Activated naive CD4-positive, alpha-beta T cell treated with anti-CD3 and anti-CD28 coated beads for 36 hours (primary cell): ENCODE data around the gene HMGXB3. TPM values are rescaled to one million over a fixed set of nuclear protein-coding genes. Genes with fewer than 3 reads are reported as not detected.
"Not testable (repeated sequence)": the region's sequence is repeated elsewhere in the genome, so short reads cannot be mapped to it uniquely, and the experiment has no call there.

Experiments used
- CTCF ChIA-PET: fragments of 350-600 bp; sonication (Branson Sonifier 250); formaldehyde crosslinking; loops from one replicate; lab custom pipeline; 2021; ENCODE audit warnings: antibody characterized with exemption; lab: Charles Lee
- DNase-seq: peaks from one replicate; pipeline ENCODE4 v3.0.0-alpha.2; 2020
- H3K27ac Mint-ChIP-seq: one replicate; pipeline ENCODE4 v1.8.0; 2021; ENCODE audit warnings: mild to moderate bottlenecking, mixed read lengths
- H3K27me3 Mint-ChIP-seq: one replicate; pipeline ENCODE4 v1.8.0; 2021; ENCODE audit warnings: low read depth, mixed read lengths
- H3K36me3 Mint-ChIP-seq: one replicate; pipeline ENCODE4 v1.8.0; 2021; ENCODE audit warnings: low read depth, mixed read lengths
- H3K4me1 Mint-ChIP-seq: one replicate; pipeline ENCODE4 v1.8.0; 2021; ENCODE audit warnings: low read depth, mixed read lengths
- H3K4me3 Mint-ChIP-seq: one replicate; pipeline ENCODE4 v1.8.0; 2021; ENCODE audit warnings: mild to moderate bottlenecking, moderate library complexity, mixed read lengths
- H3K9me3 Mint-ChIP-seq: one replicate; pipeline ENCODE4 v1.8.0; 2021; ENCODE audit warnings: mixed read lengths
- intact Hi-C: fragments of 100-400 bp; cut with micrococcal nuclease; formaldehyde crosslinking; loops from one replicate; pipeline ENCODE4 v1.15.1; 2023
- total RNA-seq, 2 experiments: library from RNA; stranded (reverse); gene quantifications; one replicate each; pipeline ENCODE4 v1.2.3, GENCODE V29; 2021

The HMGXB3 gene
- total RNA-seq, 2 experiments from 2014 or later: 24.3 to 26.8 TPM

DNA sequence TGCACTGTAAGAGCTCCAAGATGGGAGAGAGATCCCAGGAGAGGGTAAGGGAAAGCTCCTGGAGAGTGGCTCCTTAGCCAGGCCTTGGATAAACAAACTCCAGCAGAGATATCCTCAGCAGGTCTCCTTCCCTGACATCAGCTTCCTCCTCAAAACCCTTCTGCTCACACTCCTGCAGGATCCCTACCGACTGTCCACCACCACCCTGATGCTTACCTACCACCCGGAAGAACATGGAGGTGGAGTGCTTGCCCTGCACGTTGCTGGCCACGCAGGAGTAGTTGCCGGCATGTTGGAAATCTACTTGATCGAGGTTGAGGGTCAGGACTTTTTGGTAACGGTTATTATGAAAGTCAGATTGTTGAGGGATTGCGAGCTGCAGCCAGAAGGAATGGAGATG, 76.5 kb downstream of the HMGXB3 start:
- H3K36me3 Mint-ChIP-seq: no peaks in the 10 kb centered on the region
- H3K27me3 Mint-ChIP-seq: peaks cover 5% of the 10 kb centered on the region
- intact Hi-C loops: no loop called here

DNA sequence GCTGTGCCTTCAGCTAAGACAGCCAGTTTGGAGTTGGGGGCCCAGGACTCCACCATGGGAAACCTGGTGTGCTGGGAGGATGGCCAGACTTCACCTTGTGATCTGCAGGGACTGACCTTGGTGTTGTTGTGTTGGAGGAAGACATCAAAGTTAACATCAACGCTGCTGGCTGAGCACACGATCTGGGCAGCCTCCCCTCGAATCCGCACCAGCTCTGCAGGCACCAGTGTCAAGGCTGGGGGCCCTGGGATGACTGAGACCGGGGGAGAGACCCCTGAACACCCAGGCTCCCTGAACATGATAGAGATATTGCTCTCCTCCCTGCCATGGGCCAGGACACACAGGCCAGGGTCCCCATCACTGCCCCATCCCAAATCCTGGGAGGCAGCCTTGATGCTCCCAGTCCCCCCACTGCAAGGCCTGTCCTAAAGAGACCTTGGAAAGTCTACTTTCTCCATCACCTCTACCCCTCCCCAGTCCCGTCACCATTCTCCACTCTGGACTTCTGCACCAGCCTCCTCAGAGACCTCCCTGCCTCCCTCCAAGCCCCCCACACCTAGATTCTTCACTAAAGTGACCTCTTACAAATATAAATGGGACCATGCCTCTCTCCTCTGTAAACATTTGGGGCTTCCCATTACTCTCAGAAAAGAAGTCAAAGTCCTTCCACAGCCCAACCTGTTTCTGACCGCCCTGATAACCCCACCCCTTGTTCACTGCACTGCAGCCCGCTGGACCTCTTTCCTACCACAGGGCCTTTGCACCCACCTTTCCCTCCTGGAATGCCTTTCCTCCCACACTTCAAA, 77.7 kb downstream of the HMGXB3 start:
- no peaks in the 10 kb centered on the region for H3K36me3 Mint-ChIP-seq
- intact Hi-C loops: no loop called here
- H3K4me1 Mint-ChIP-seq: peaks cover 5% of the 10 kb centered on the region
- no peaks in the 10 kb centered on the region for H3K9me3 Mint-ChIP-seq
- DNase-seq: no peak
- no peak overlapping the region for H3K4me3 Mint-ChIP-seq
- CTCF ChIA-PET: no interaction called here
- no peak overlapping the region for H3K27ac Mint-ChIP-seq
- peaks cover 11% of the 10 kb centered on the region for H3K27me3 Mint-ChIP-seq

More for the DNA sequence above, 76.5 kb downstream of the HMGXB3 start:
- DNase-seq: no peak
- H3K4me3 Mint-ChIP-seq: no peak overlapping the region
- H3K4me1 Mint-ChIP-seq: peaks cover 2% of the 10 kb centered on the region
- H3K27ac Mint-ChIP-seq: no peak overlapping the region
- H3K9me3 Mint-ChIP-seq: no peaks in the 10 kb centered on the region
- CTCF ChIA-PET: interaction anchor here (0.5 kb wide), 1 partner anchor 699 kb away, joined by 3 read pairs; no protein-coding TSS in a partner anchor

- DNase-seq: no peak
- CTCF ChIA-PET: no interaction called here
- H3K27ac Mint-ChIP-seq: no peak overlapping the region
- peaks cover 17% of the 10 kb centered on the region for H3K27me3 Mint-ChIP-seq
- intact Hi-C loops: no loop called here
- H3K4me1 Mint-ChIP-seq: peaks cover 6% of the 10 kb centered on the region
- H3K9me3 Mint-ChIP-seq: no peaks in the 10 kb centered on the region
- H3K4me3 Mint-ChIP-seq: no peak overlapping the region
- no peaks in the 10 kb centered on the region for H3K36me3 Mint-ChIP-seq
Observed at GRCh38 chr5:150078802-150079689, 78.5 kb downstream of the HMGXB3 start.

- intact Hi-C loops: no loop called here
- H3K4me3 Mint-ChIP-seq: no peak overlapping the region
- no peaks in the 10 kb centered on the region for H3K9me3 Mint-ChIP-seq
- CTCF ChIA-PET: no interaction called here
- DNase-seq: no peak
- H3K27me3 Mint-ChIP-seq: peaks cover 17% of the 10 kb centered on the region
- no peak overlapping the region for H3K27ac Mint-ChIP-seq
- no peaks in the 10 kb centered on the region for H3K36me3 Mint-ChIP-seq
- H3K4me1 Mint-ChIP-seq: peaks cover 6% of the 10 kb centered on the region
Observed at GRCh38 chr5:150079909-150080461, 79.4 kb downstream of the HMGXB3 start.

- intact Hi-C loops: no loop called here
- CTCF ChIA-PET: no interaction called here
- Mint-ChIP-seq H3K4me1 (peaks cover 6% of the 10 kb centered on the region), H3K4me3 (no peak overlapping the region), H3K9me3 (no peaks in the 10 kb centered on the region), H3K27me3 (peaks cover 25% of the 10 kb centered on the region), H3K36me3 (no peaks in the 10 kb centered on the region), H3K27ac (no peak overlapping the region)
- no peak for DNase-seq
Observed at GRCh38 chr5:150080696-150081435, 80.3 kb downstream of the HMGXB3 start.

DNA sequence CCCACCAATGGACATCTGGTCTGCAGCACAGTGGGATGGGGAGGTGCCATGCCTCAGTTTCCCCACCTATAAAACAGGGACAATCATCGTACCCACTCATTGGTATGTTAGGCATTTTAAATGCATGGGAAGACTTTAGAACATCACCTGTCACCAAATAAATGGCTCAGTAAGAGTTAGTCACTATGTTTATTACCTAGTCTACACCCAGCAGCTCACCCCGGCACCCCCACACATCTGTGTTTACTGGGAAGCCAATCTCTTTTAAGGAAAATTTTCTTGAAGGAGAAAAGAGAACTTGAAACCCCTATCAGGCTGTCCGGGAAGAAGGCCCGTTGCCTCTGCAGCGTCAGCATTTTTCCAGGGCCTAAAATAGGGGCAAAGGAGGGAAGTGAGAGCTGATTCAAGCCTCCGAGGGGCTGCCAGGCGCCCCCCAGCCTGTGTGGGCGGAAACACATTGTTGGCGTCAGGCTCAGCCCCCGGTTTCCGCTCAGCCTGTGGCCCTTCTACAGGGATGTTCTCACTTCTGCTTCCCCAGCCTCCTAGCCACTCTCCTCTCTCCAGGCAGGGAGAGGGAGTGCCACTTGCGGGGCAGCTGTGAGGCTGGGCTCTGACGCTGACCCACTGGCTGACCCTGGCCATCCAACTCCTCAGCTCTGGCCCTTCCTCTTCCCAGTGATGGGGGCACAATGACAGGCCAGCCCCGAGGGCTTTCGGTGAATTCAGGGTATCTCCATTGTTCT, 81.2 kb downstream of the HMGXB3 start:
- DNase-seq: no peak
- peaks cover 26% of the 10 kb centered on the region for H3K27me3 Mint-ChIP-seq
- H3K36me3 Mint-ChIP-seq: no peaks in the 10 kb centered on the region
- no peak overlapping the region for H3K27ac Mint-ChIP-seq
- peaks cover 6% of the 10 kb centered on the region for H3K4me1 Mint-ChIP-seq
- intact Hi-C loops: no loop called here
- CTCF ChIA-PET: no interaction called here
- no peaks in the 10 kb centered on the region for H3K9me3 Mint-ChIP-seq
- no peak overlapping the region for H3K4me3 Mint-ChIP-seq

DNA sequence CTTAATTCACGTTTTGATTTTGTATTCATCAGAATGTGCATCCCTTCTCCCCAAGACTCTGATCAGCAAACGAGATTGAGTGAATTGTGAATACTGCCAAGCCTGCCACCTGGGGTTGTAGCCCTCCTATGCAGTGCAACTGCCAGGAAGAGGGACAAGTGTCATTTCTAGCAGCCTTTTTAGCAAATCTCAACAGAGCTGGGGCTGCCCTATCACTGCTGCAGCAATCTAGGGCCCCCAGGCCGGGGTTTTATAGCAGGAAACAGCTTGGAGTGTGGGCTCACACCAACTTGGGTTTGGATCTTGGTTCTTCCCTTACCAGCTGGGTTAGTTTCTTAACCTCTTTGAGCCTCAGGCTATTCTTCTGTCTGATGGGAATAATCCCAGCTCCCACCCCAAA, 81.8 kb downstream of the HMGXB3 start:
- CTCF ChIA-PET: no interaction called here
- peaks cover 6% of the 10 kb centered on the region for H3K4me1 Mint-ChIP-seq
- no peaks in the 10 kb centered on the region for H3K36me3 Mint-ChIP-seq
- intact Hi-C loops: no loop called here
- H3K27me3 Mint-ChIP-seq: peaks cover 26% of the 10 kb centered on the region
- H3K4me3 Mint-ChIP-seq: no peak overlapping the region
- DNase-seq: no peak
- H3K9me3 Mint-ChIP-seq: no peaks in the 10 kb centered on the region
- no peak overlapping the region for H3K27ac Mint-ChIP-seq

DNA sequence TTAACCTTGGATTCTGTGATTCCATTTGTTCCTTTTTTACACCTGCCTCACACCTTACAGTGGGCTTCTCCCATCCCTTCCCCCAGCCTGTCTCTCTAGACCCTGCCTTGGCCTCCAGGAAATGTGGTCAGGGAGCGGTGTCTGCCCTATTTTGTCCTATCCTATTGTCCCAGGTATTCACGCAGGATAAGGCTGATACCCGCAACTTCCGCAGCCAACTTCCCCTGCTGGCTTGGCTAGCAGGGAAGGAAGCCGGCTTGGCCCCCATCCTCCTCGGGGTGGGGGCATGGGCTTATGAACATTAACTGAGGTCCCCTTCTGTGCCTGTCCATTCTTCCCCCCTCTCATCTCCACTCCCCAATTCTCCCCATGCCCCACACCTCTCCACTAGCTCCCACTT, 82.3 kb downstream of the HMGXB3 start:
- intact Hi-C loops: no loop called here
- no peak overlapping the region for H3K27ac Mint-ChIP-seq
- peaks cover 26% of the 10 kb centered on the region for H3K27me3 Mint-ChIP-seq
- no peak for DNase-seq
- H3K4me3 Mint-ChIP-seq: no peak overlapping the region
- CTCF ChIA-PET: no interaction called here
- no peaks in the 10 kb centered on the region for H3K9me3 Mint-ChIP-seq
- H3K4me1 Mint-ChIP-seq: peaks cover 6% of the 10 kb centered on the region
- no peaks in the 10 kb centered on the region for H3K36me3 Mint-ChIP-seq

- H3K27me3 Mint-ChIP-seq: peaks cover 27% of the 10 kb centered on the region
- H3K27ac Mint-ChIP-seq, H3K4me3 Mint-ChIP-seq, H3K9me3 Mint-ChIP-seq, H3K4me1 Mint-ChIP-seq, intact Hi-C loops, H3K36me3 Mint-ChIP-seq, DNase-seq, CTCF ChIA-PET: not testable (repeated sequence)
Observed at GRCh38 chr5:150084754-150085153, 84.2 kb downstream of the HMGXB3 start.

DNA sequence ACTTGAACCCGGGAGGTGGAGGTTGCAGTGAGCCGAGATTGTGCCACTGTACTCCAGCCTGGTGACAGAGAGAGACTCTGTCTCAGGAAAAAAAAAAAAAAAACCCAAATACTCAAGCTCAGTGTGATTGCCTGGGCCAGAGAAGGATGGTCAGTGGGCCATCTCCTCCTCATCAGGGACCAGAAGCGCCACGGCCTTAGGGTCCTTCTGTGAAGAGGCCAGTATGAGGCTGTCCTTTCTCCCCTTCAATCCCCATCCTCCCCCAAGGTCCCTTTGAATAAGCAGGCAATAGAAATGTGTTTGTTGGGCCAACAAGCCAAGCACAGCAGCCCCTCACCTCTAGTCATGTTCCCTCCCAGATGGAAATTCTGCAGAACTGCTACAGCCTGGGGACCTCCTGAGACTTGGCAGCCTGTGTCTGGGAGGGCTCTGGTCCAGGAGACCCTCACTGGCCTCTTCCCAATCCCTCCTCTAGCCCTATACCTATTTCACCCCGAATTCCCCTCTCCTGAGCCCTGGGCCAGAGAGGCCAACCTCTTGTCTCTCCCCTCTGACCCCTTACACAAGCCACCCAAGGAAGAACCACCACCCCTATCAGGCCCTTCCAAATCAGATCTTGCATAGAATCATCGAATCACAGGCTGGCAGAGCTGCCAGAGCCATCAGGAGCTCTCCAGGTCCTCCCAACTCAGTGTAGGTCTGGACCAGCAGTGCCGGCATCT, 84.8 kb downstream of the HMGXB3 start:
- Mint-ChIP-seq H3K36me3 (no peaks in the 10 kb centered on the region), H3K27ac (no peak overlapping the region), H3K4me1 (peaks cover 6% of the 10 kb centered on the region), H3K9me3 (no peaks in the 10 kb centered on the region), H3K4me3 (no peak overlapping the region), H3K27me3 (peaks cover 27% of the 10 kb centered on the region)
- no peak for DNase-seq
- CTCF ChIA-PET: no interaction called here
- intact Hi-C loops: no loop called here
